Measurements from ENCODE around the gene MNT. TPM values are rescaled to one million over a fixed set of nuclear protein-coding genes. Genes with fewer than 3 reads are reported as not detected.
A peak's percentile ranks its signal among the peaks of the same experiment; 100 is the strongest.

Gene MNT
- total and polyA plus RNA-seq, 9 of the 15 experiments (the other 6 are each of a cell fraction or from before 2014, with no cell fraction given): 0.18 to 23.8 (median 5.3) TPM

- TF ChIP-seq REST (IDR thresholded peaks at IDR 0.05; ENCODE audit: borderline replicate concordance): peak; percentile 81
- TF ChIP-seq REST (CRISPR knock-in tag; IDR thresholded peaks at IDR 0.05; ENCODE audit: low read depth): no peak
- TF ChIP-seq U2AF1 (optimal IDR thresholded peaks at IDR 0.05; ENCODE audit: low read depth, low read length): no peak
- TF ChIP-seq KAT2B (IDR thresholded peaks at IDR 0.05; ENCODE audit: low read depth, low read length): no peak
- no peak for TF ChIP-seq MYBL2 (IDR thresholded peaks at IDR 0.05; ENCODE audit: low read depth)
- TF ChIP-seq MYBL2 (CRISPR knock-in tag; IDR thresholded peaks at IDR 0.05; ENCODE audit: borderline replicate concordance): no peak
- TF ChIP-seq HDGF (IDR thresholded peaks at IDR 0.05): no peak
- TF ChIP-seq CXXC5 (CRISPR knock-in tag; IDR thresholded peaks at IDR 0.05): no peak
- TF ChIP-seq CREB5 (CRISPR knock-in tag; IDR thresholded peaks at IDR 0.05): no peak
- no peak for TF ChIP-seq NFIC (IDR thresholded peaks at IDR 0.05)
- TF ChIP-seq NCOA2 (IDR thresholded peaks at IDR 0.05; ENCODE audit: partially characterized antibody in 2 of 2): no peak
- no peak for TF ChIP-seq ZNF408 (CRISPR knock-in tag; IDR thresholded peaks at IDR 0.05; ENCODE audit: low read depth)
- no peak for TF ChIP-seq USF2 (CRISPR knock-in tag; IDR thresholded peaks at IDR 0.05)
- no peak for TF ChIP-seq NFRKB (IDR thresholded peaks at IDR 0.05; ENCODE audit: low read depth)
- TF ChIP-seq GTF2F1 (IDR thresholded peaks at IDR 0.05; ENCODE audit: low read depth, low read length): no peak
- no peak for TF ChIP-seq SNAPC5 (CRISPR knock-in tag; IDR thresholded peaks at IDR 0.05)
Measured at GRCh38 chr17:2416010-2416734, 15.3 kb upstream of the MNT start (continued).

Data from K562 (cell line).